H1 (cell line): Measurements from ENCODE around the gene THAP4.

Experiments used
- BRCA1 ChIP-seq: IDR thresholded peaks from 2 replicates; pipeline ENCODE4 v1.6.1; 2012; ENCODE audit warnings: low read depth, low read length, improper control_type of control experiment
- CEBPB ChIP-seq: IDR thresholded peaks from 2 replicates; pipeline ENCODE4 v1.6.1; 2012; ENCODE audit warnings: low read depth, low read length
- HDAC6 ChIP-seq: IDR thresholded peaks from one replicate; pipeline ENCODE4 v1.7.1; 2012; ENCODE audit warnings: low read depth, mild to moderate bottlenecking, inconsistent platforms, low read length, moderate library complexity
- JUN ChIP-seq: IDR thresholded peaks from 2 replicates; pipeline ENCODE4 v1.6.1; 2011; ENCODE audit warnings: low read depth, mild to moderate bottlenecking, improper control_type of control experiment, low read length
- RNF2 ChIP-seq: fragments of 200-900, 300-1000 bp; sonication (generic); IDR thresholded peaks from 2 replicates; pipeline ENCODE4 v1.7.1; 2016; ENCODE audit warnings: borderline replicate concordance, low read depth, mild to moderate bottlenecking, antibody characterized with exemption, low read length; ENCODE audit not compliant: poor library complexity, severe bottlenecking; ENCODE audit errors: missing control alignments
- RXRA ChIP-seq: IDR thresholded peaks from 2 replicates; pipeline ENCODE4 v1.6.1; 2011; ENCODE audit warnings: low read depth, mild to moderate bottlenecking, low read length, moderate library complexity; ENCODE audit not compliant: insufficient read depth
- SIN3A ChIP-seq, 2 experiments: IDR thresholded peaks in 1 of 2; conservative IDR thresholded peaks in 1 of 2; 2 replicates each; pipeline ENCODE4 v1.6.1; 2011 to 2012; ENCODE audit warnings: low read length in 2 of 2, improper control_type of control experiment in 1 of 2, low read depth in 1 of 2, mild to moderate bottlenecking in 1 of 2
- TAF1 ChIP-seq: IDR thresholded peaks from 2 replicates; pipeline ENCODE4 v1.6.1; 2011; ENCODE audit warnings: mild to moderate bottlenecking, low read depth, low read length
- YY1 ChIP-seq: IDR thresholded peaks from 2 replicates; pipeline ENCODE4 v1.6.1; 2011; ENCODE audit warnings: low read depth, mild to moderate bottlenecking, low read length
- TF ChIP-seq, protein P1 (sequence below), 3 experiments: IDR thresholded peaks; 1 replicate in 2 of 3; 2 replicates in 1 of 3; pipeline versions ENCODE4 v1.5.1 to v1.6.1; 2011; ENCODE audit warnings: low read length in 3 of 3, mild to moderate bottlenecking in 3 of 3, inconsistent platforms in 2 of 3, low read depth in 1 of 3, moderate library complexity in 1 of 3; ENCODE audit not compliant: insufficient read depth in 1 of 3; ENCODE audit errors: control extremely low read depth in 1 of 3

DNA sequence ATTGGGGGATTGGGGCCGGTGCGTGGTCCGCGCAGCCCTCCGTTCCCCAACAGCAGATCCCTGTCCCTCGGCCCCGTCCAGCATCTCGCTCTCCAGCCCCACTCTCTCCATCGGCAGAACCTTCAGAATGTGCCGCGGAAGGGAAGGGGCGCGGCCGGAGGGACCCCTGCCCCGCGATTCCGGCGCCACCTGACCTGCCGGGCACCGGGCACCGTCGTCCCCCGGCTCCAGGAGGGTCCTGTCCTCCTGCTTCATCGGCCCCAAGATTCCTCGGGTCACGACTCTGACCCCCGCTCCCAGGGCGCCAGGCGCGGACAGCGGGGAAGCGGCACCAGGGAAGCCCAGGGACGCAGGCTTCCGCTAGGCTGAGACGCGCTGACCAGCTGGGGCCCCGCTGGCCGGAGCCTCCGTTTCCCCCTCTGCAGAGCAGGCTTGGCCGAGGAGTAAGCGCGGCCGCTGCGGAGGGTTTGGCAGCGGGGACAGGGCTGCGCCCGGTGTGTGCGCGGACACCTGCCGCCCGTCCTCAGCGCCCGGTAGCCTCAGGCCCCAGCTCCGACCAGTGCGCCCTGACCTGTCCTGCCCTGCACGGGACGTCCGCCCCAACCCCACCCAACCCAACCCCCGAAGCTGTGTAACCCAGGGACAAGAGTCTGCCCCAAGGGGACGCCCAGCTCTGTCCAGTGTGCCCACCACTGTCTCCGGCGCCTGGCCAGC, 95.2 kb downstream of the THAP4 start:
- TF ChIP-seq, protein P1, sequence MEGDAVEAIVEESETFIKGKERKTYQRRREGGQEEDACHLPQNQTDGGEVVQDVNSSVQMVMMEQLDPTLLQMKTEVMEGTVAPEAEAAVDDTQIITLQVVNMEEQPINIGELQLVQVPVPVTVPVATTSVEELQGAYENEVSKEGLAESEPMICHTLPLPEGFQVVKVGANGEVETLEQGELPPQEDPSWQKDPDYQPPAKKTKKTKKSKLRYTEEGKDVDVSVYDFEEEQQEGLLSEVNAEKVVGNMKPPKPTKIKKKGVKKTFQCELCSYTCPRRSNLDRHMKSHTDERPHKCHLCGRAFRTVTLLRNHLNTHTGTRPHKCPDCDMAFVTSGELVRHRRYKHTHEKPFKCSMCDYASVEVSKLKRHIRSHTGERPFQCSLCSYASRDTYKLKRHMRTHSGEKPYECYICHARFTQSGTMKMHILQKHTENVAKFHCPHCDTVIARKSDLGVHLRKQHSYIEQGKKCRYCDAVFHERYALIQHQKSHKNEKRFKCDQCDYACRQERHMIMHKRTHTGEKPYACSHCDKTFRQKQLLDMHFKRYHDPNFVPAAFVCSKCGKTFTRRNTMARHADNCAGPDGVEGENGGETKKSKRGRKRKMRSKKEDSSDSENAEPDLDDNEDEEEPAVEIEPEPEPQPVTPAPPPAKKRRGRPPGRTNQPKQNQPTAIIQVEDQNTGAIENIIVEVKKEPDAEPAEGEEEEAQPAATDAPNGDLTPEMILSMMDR (IDR thresholded peaks at IDR 0.05; ENCODE audit: control extremely low read depth in 1 of 3, insufficient read depth in 1 of 3, low read depth in 1 of 3, low read length in 3 of 3) = no peak
- TF ChIP-seq JUN = no peak
- TF ChIP-seq SIN3A (conservative IDR thresholded peaks at IDR 0.05 in 1 of 2, IDR thresholded peaks at IDR 0.05 in 1 of 2; ENCODE audit: low read depth in 1 of 2, low read length in 2 of 2) = no peak
- no peak for TF ChIP-seq TAF1
- no peak for TF ChIP-seq CEBPB
- TF ChIP-seq RNF2 = no peak
- no peak for TF ChIP-seq YY1
- TF ChIP-seq RXRA = no peak
- TF ChIP-seq BRCA1 = no peak
- no peak for TF ChIP-seq HDAC6
